ENCODE measurements around the gene RPTOR.
"Not testable (repeated sequence)": the region's sequence is repeated elsewhere in the genome, so short reads cannot be mapped to it uniquely, and the experiment has no call there.

The RPTOR gene

GRCh38 chr17:80615376-80615775, 70.7 kb downstream of the RPTOR start:
- intact Hi-C loops (cut with micrococcal nuclease): no loop called here

GRCh38 chr17:80616705-80617104, 72.1 kb downstream of the RPTOR start:
- Mint-ChIP-seq H3K4me3 (no peak overlapping the region), H3K9me3 (no peaks in the 10 kb centered on the region), H3K27me3 (no peaks in the 10 kb centered on the region), H3K27ac (no peak overlapping the region), H3K4me1 (ENCODE audit: low read depth) (peaks cover 2% of the 10 kb centered on the region), H3K36me3 (ENCODE audit: low read depth) (no peaks in the 10 kb centered on the region)
- intact Hi-C loops (cut with micrococcal nuclease): no loop called here

More at GRCh38 chr17:80615376-80615775, 70.7 kb downstream of the RPTOR start:
- Mint-ChIP-seq H3K36me3 (ENCODE audit: low read depth) (no peaks in the 10 kb centered on the region), H3K9me3 (no peaks in the 10 kb centered on the region), H3K27ac (no peak overlapping the region), H3K4me1 (ENCODE audit: low read depth) (peaks cover 13% of the 10 kb centered on the region), H3K27me3 (no peaks in the 10 kb centered on the region), H3K4me3 (no peak overlapping the region)

- Mint-ChIP-seq H3K27ac (no peak overlapping the region), H3K27me3 (no peaks in the 10 kb centered on the region), H3K36me3 (ENCODE audit: low read depth) (no peaks in the 10 kb centered on the region), H3K4me1 (ENCODE audit: low read depth) (no peaks in the 10 kb centered on the region), H3K9me3 (no peaks in the 10 kb centered on the region), H3K4me3 (no peak overlapping the region)
- intact Hi-C loops (cut with micrococcal nuclease): no loop called here
Measured at GRCh38 chr17:80618304-80618703, 73.7 kb downstream of the RPTOR start.

GRCh38 chr17:80619535-80620235, 75.0 kb downstream of the RPTOR start:
- Mint-ChIP-seq H3K27me3 (no peaks in the 10 kb centered on the region), H3K36me3 (ENCODE audit: low read depth) (peaks cover 1% of the 10 kb centered on the region), H3K4me3 (no peak overlapping the region), H3K27ac (no peak overlapping the region), H3K4me1 (ENCODE audit: low read depth) (no peaks in the 10 kb centered on the region), H3K9me3 (no peaks in the 10 kb centered on the region)
- intact Hi-C loops (cut with micrococcal nuclease): no loop called here

- Mint-ChIP-seq H3K36me3 (ENCODE audit: low read depth) (peaks cover 18% of the 10 kb centered on the region), H3K27me3 (no peaks in the 10 kb centered on the region), H3K9me3 (no peaks in the 10 kb centered on the region), H3K27ac (no peak overlapping the region), H3K4me1 (ENCODE audit: low read depth) (no peaks in the 10 kb centered on the region), H3K4me3 (no peak overlapping the region)
- intact Hi-C loops (cut with micrococcal nuclease): no loop called here
Measured at GRCh38 chr17:80621335-80621996, 76.8 kb downstream of the RPTOR start.

GRCh38 chr17:80621997-80622357, 77.3 kb downstream of the RPTOR start:
- H3K4me3 Mint-ChIP-seq: no peak overlapping the region
- intact Hi-C loops (cut with micrococcal nuclease): no loop called here
- H3K27ac Mint-ChIP-seq: no peak overlapping the region

GRCh38 chr17:80624864-80625263, 80.2 kb downstream of the RPTOR start:
- H3K4me3 Mint-ChIP-seq: no peak overlapping the region
- no peaks in the 10 kb centered on the region for H3K4me1 Mint-ChIP-seq (ENCODE audit: low read depth)
- H3K27me3 Mint-ChIP-seq: no peaks in the 10 kb centered on the region
- no peak overlapping the region for H3K27ac Mint-ChIP-seq
- intact Hi-C loops (cut with micrococcal nuclease): no loop called here
- H3K36me3 Mint-ChIP-seq (ENCODE audit: low read depth): peaks cover 25% of the 10 kb centered on the region
- no peaks in the 10 kb centered on the region for H3K9me3 Mint-ChIP-seq

More at GRCh38 chr17:80621997-80622357, 77.3 kb downstream of the RPTOR start:
- Mint-ChIP-seq H3K36me3 (ENCODE audit: low read depth) (peaks cover 23% of the 10 kb centered on the region), H3K27me3 (no peaks in the 10 kb centered on the region), H3K9me3 (no peaks in the 10 kb centered on the region), H3K4me1 (ENCODE audit: low read depth) (no peaks in the 10 kb centered on the region)

GRCh38 chr17:80625627-80626026, 81.0 kb downstream of the RPTOR start:
- H3K27ac Mint-ChIP-seq: no peak overlapping the region
- intact Hi-C loops (cut with micrococcal nuclease): no loop called here
- no peaks in the 10 kb centered on the region for H3K4me1 Mint-ChIP-seq (ENCODE audit: low read depth)
- H3K4me3 Mint-ChIP-seq: no peak overlapping the region
- H3K9me3 Mint-ChIP-seq: no peaks in the 10 kb centered on the region
- no peaks in the 10 kb centered on the region for H3K27me3 Mint-ChIP-seq
- peaks cover 25% of the 10 kb centered on the region for H3K36me3 Mint-ChIP-seq (ENCODE audit: low read depth)

GRCh38 chr17:80628881-80629280, 84.2 kb downstream of the RPTOR start:
- H3K4me3 Mint-ChIP-seq; H3K27ac Mint-ChIP-seq; H3K4me1 Mint-ChIP-seq (ENCODE audit: low read depth); H3K9me3 Mint-ChIP-seq; H3K27me3 Mint-ChIP-seq; intact Hi-C loops (cut with micrococcal nuclease): not testable (repeated sequence)
- H3K36me3 Mint-ChIP-seq (ENCODE audit: low read depth): peaks cover 33% of the 10 kb centered on the region

- no peaks in the 10 kb centered on the region for H3K9me3 Mint-ChIP-seq
- H3K4me1 Mint-ChIP-seq (ENCODE audit: low read depth): peaks cover 10% of the 10 kb centered on the region
- H3K4me3 Mint-ChIP-seq: no peak overlapping the region
- no peak overlapping the region for H3K27ac Mint-ChIP-seq
- H3K36me3 Mint-ChIP-seq (ENCODE audit: low read depth): peaks cover 33% of the 10 kb centered on the region
- no peaks in the 10 kb centered on the region for H3K27me3 Mint-ChIP-seq
- intact Hi-C loops (cut with micrococcal nuclease): no loop called here
Measured at GRCh38 chr17:80629298-80630028, 84.8 kb downstream of the RPTOR start.

- H3K36me3 Mint-ChIP-seq (ENCODE audit: low read depth): peaks cover 22% of the 10 kb centered on the region
- H3K4me1 Mint-ChIP-seq (ENCODE audit: low read depth): peaks cover 10% of the 10 kb centered on the region
- no peaks in the 10 kb centered on the region for H3K27me3 Mint-ChIP-seq
- intact Hi-C loops (cut with micrococcal nuclease): no loop called here
- H3K9me3 Mint-ChIP-seq: no peaks in the 10 kb centered on the region
- no peak overlapping the region for H3K27ac Mint-ChIP-seq
- no peak overlapping the region for H3K4me3 Mint-ChIP-seq
Measured at GRCh38 chr17:80630560-80631120, 86.0 kb downstream of the RPTOR start.

GRCh38 chr17:80631142-80632045, 86.8 kb downstream of the RPTOR start:
- peaks cover 10% of the 10 kb centered on the region for H3K4me1 Mint-ChIP-seq (ENCODE audit: low read depth)
- no peaks in the 10 kb centered on the region for H3K9me3 Mint-ChIP-seq
- H3K27ac Mint-ChIP-seq: no peak overlapping the region
- H3K36me3 Mint-ChIP-seq (ENCODE audit: low read depth): peaks cover 17% of the 10 kb centered on the region
- no peak overlapping the region for H3K4me3 Mint-ChIP-seq
- no peaks in the 10 kb centered on the region for H3K27me3 Mint-ChIP-seq
- intact Hi-C loops (cut with micrococcal nuclease): no loop called here

GRCh38 chr17:80632046-80632581, 87.5 kb downstream of the RPTOR start:
- Mint-ChIP-seq H3K36me3 (ENCODE audit: low read depth) (peaks cover 17% of the 10 kb centered on the region), H3K4me3 (no peak overlapping the region), H3K27ac (no peak overlapping the region), H3K27me3 (no peaks in the 10 kb centered on the region), H3K9me3 (no peaks in the 10 kb centered on the region), H3K4me1 (ENCODE audit: low read depth) (peaks cover 10% of the 10 kb centered on the region)
- intact Hi-C loops (cut with micrococcal nuclease): no loop called here
